Measurements from ENCODE around the gene PRR12. TPM values are rescaled to one million over a fixed set of nuclear protein-coding genes. Genes with fewer than 3 reads are reported as not detected.

The PRR12 gene
- total RNA-seq: 7.2 and 10.9 TPM in 2 replicates

DNA sequence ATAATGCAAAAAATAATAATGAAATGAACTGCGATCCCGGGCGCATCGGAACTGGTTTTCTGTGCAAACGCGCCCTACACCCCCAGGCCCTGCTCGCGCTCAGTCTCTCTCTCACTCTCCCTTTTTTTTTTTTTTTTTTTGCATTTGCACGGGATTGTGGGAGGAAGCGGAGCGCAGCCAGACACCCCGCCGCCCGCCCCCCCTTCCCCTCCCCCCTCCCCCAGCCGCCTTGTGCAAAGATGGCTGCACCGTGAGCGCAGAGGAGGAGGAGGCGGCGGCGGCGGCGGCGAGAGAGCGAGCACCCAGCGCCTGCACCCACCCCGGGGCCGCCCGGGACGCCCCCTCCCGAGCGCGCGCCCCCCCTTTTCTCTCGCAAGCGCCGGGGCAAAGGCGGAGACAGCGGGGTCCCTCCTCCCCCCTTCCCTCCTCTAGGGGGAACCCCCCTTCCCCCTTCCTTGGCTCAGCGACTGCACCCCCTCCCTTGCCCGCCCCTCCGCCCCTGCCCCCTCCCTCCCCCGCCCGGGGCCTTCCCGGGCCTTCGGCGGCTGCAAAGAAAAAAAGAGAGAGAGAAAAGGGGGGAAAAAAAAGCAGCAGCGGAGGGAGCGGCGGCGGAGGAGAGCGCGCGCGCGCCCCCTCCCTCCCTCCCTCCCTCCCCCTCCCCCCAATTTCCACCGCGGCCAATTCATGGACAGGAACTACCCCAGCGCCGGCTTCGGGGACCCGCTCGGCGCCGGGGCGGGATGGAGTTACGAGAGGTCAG lies at the start of gene PRR12:
TSS of gene PRR12 (plus strand) at position 212 of the 760 bp plus-strand sequence. CDS start at position 685, 473 bp downstream.

DNA sequence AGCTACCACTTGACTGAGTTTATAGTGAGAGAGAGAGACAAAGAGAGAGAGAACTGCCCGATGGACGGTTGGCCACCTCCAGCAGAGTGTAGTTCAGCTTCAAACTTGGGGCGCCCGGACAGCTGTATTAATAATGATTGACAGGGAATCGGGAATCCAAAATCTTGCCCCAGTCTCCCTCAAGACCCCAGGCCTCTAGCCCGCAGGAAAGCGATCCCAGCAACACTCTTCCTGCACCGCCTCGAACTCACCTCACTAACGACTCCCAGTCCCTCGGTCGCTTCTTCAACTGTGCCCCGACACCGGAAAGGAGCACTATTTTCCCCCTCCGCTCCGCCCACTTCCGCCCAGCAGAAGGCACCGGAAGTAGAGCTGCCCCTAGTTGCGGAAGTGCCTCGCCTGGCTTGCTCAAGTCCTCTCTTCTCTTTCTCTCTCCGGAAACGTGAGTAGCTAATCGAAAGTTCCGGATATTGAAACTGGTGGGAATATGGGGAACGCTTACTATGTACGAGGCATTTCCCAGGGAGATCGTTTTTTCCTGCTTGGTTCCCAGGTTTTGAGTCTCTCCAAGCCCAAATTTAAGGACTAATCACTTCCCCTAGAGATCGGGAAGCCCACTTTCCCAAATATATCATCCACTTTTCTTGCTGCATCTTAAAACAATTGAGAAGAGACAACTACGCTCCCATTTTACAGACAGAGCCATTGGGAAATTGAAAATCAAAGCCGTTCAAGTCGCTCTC lies 10.5 kb upstream of the PRR12 start, which contains the start of gene NOSIP:
TSS of gene NOSIP (minus strand) at position 293 of the 743 bp plus-strand sequence. CDS start 19,865 bp downstream, outside the sequence.

GRCh38 chr19:49581007-49581508 lies 9.9 kb upstream of the PRR12 start, which contains the start of gene PRRG2:
PRRG2 (plus strand) TSS chr19:49581316; CDS start chr19:49583220, 1,904 bp downstream.

DNA sequence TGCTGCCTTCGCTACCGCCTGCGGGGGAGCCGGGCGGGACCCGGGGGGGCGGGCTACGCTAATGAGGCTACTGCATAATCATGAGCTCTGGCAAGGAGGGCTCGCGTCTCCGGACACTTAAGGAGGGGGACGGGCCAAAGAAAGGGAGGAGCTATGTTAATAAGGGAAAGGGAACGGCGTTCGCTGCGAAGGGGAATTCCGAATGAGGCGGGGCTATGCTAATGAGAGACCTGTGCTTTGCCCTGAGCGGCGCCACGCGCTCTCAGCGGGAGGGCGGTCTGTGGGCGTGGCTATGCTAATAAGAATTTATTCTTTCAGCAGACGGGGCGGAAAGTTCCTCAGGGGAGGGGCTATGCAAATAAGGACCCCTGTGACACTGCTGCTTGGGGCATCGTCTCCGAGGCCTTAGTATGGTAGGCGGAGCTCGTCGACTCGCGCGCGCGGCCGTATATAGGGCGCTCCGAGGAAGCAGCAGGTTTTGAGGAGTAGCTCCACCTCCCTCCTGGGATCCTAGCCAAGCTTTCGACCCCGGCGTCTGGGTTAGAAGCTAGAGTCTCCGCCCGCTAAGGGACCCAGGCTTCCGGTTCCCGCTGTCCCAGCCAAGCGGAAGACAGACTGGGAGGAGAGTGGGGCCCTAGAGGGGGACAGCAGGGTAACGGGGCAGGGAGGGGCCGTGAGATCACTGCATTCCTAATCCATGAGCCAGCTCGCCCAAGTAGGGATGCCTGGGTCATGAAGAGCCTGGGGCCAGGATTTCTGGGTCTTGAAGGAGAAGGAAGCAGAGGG lies 49.3 kb downstream of the PRR12 start, which contains the start of gene RRAS:
TSS of gene RRAS (minus strand) at position 31 of the 786 bp plus-strand sequence. CDS start 45 bp downstream, outside the sequence.

GRCh38 chr19:49641688-49642491 lies 50.9 kb downstream of the PRR12 start, which contains the start of gene SCAF1:
SCAF1 (plus strand) TSS chr19:49642209; CDS start chr19:49645027, 2,818 bp downstream.

GRCh38 chr19:49665351-49666119 lies 74.6 kb downstream of the PRR12 start, which contains the start of the genes BCL2L12 and IRF3:
BCL2L12 (plus strand) TSS chr19:49665933; CDS start chr19:49666693, 760 bp downstream.
IRF3 (minus strand) TSS chr19:49665857; CDS start chr19:49664838, 1,019 bp downstream.

Other genes with a start within 250 kb of the PRR12 start
- gene TEAD2, start 228.8 kb upstream of the PRR12 start, total RNA-seq: 29.8 and 32.4 TPM in 2 replicates
- gene DKKL1, start 227.3 kb upstream of the PRR12 start, total RNA-seq: 0.14 TPM in 1 of 2 replicates, not detected in the other
- gene KASH5, start 202.9 kb upstream of the PRR12 start, total RNA-seq: not detected in 2 replicates
- not detected in 2 replicates for gene PTH2, start 167.7 kb upstream of the PRR12 start, total RNA-seq
- not detected in 2 replicates for gene GFY, start 165.8 kb upstream of the PRR12 start, total RNA-seq
- 0.14 TPM in 1 of 2 replicates, not detected in the other for gene SLC17A7, start 149.7 kb upstream of the PRR12 start, total RNA-seq
- gene PIH1D1, start 139.4 kb upstream of the PRR12 start, total RNA-seq: 96.7 and 106 TPM in 2 replicates
- gene ALDH16A1, start 138.0 kb upstream of the PRR12 start, total RNA-seq: 37.9 and 44.0 TPM in 2 replicates
- gene FLT3LG, start 117.0 kb upstream of the PRR12 start, total RNA-seq: 0.46 and 0.49 TPM in 2 replicates
- 3,198 and 3,252 TPM in 2 replicates for gene RPL13A, start 103.6 kb upstream of the PRR12 start, total RNA-seq
- gene RPS11, start 94.7 kb upstream of the PRR12 start, total RNA-seq: 4,387 and 4,926 TPM in 2 replicates
- gene FCGRT, start 78.5 kb upstream of the PRR12 start, total RNA-seq: 23.0 and 27.2 TPM in 2 replicates
- 2.3 and 4.7 TPM in 2 replicates for gene RCN3, start 63.2 kb upstream of the PRR12 start, total RNA-seq
- gene NOSIP, start 10.6 kb upstream of the PRR12 start, total RNA-seq: 57.1 and 61.2 TPM in 2 replicates
- gene PRRG2, start 9.9 kb upstream of the PRR12 start, total RNA-seq: 7.6 and 10.0 TPM in 2 replicates
- gene RRAS, start 49.0 kb downstream of the PRR12 start, total RNA-seq: 33.0 and 49.2 TPM in 2 replicates
- 37.4 and 48.1 TPM in 2 replicates for gene SCAF1, start 51.0 kb downstream of the PRR12 start, total RNA-seq
- gene IRF3, start 74.7 kb downstream of the PRR12 start, total RNA-seq: 78.1 and 95.4 TPM in 2 replicates
- 24.6 and 27.9 TPM in 2 replicates for gene BCL2L12, start 74.8 kb downstream of the PRR12 start, total RNA-seq
- 236 and 309 TPM in 2 replicates for gene PRMT1, start 86.1 kb downstream of the PRR12 start, total RNA-seq
- 2.0 and 2.1 TPM in 2 replicates for gene ADM5, start 98.4 kb downstream of the PRR12 start, total RNA-seq
- 0.33 and 2.1 TPM in 2 replicates for gene CPT1C, start 99.9 kb downstream of the PRR12 start, total RNA-seq
- 0.19 TPM in 1 of 2 replicates, not detected in the other for gene TSKS, start 172.1 kb downstream of the PRR12 start, total RNA-seq
- gene AP2A1, start 175.8 kb downstream of the PRR12 start, total RNA-seq: 130 and 131 TPM in 2 replicates
- 13.7 and 18.7 TPM in 2 replicates for gene FUZ, start 222.1 kb downstream of the PRR12 start, total RNA-seq
- 22.1 and 34.8 TPM in 2 replicates for gene MED25, start 227.1 kb downstream of the PRR12 start, total RNA-seq